OCI-M2 (cell line): Measurements from ENCODE around the gene ANKRD33.

Experiments
- DNase-seq: peaks from one replicate; lab custom pipeline; 2025; ENCODE audit not compliant: unreplicated experiment; lab: John Stamatoyannopoulos, UW

Gene ANKRD33

GRCh38 chr12:51941011-51941581 lies 53.2 kb downstream of the ANKRD33 start:
- DNase-seq: no peak
